Uterus (tissue), 2 donors: Measurements from ENCODE around the gene GPR137.

Experiments
- CTCF ChIP-seq, 4 experiments: fragments of 200-600 bp in 2 of 4; fragments of 450-650 bp in 2 of 4; sonication (generic) in 2 of 4; IDR thresholded peaks; one replicate each; pipeline ENCODE4 v1.5.1; 2016 to 2019; ENCODE audit warnings: antibody characterized with exemption in 4 of 4, mild to moderate bottlenecking in 2 of 4, moderate library complexity in 1 of 4
- POLR2A ChIP-seq, 2 donors: fragments of 450-650 bp; IDR thresholded peaks; one replicate each; pipeline ENCODE4 v1.6.1; 2016; ENCODE audit warnings: antibody characterized with exemption in 2 of 2, mild to moderate bottlenecking in 1 of 2, moderate library complexity in 1 of 2

- TF ChIP-seq CTCF (IDR thresholded peaks at IDR 0.05): no peak
- TF ChIP-seq POLR2A (IDR thresholded peaks at IDR 0.05): no peak
Measured at GRCh38 chr11:64306563-64306875, 20.9 kb downstream of the GPR137 start.
